GM18909 (cell line): ENCODE results near the gene OGDHL.

Experiments
- ATAC-seq: cut with Tn5 transposase; IDR thresholded peaks from one replicate; pipeline ENCODE4 v1.9.1; 2021; ENCODE audit warnings: mild to moderate bottlenecking; ENCODE audit not compliant: unreplicated experiment, poor library complexity

Gene OGDHL

GRCh38 chr10:49696311-49696710, 65.8 kb downstream of the OGDHL start:
- ATAC-seq, result no peak

- ATAC-seq, result no peak
Observed at GRCh38 chr10:49694466-49694865, 67.7 kb downstream of the OGDHL start.

- ATAC-seq, result no peak
Observed at GRCh38 chr10:49691588-49691987, 70.5 kb downstream of the OGDHL start.

DNA sequence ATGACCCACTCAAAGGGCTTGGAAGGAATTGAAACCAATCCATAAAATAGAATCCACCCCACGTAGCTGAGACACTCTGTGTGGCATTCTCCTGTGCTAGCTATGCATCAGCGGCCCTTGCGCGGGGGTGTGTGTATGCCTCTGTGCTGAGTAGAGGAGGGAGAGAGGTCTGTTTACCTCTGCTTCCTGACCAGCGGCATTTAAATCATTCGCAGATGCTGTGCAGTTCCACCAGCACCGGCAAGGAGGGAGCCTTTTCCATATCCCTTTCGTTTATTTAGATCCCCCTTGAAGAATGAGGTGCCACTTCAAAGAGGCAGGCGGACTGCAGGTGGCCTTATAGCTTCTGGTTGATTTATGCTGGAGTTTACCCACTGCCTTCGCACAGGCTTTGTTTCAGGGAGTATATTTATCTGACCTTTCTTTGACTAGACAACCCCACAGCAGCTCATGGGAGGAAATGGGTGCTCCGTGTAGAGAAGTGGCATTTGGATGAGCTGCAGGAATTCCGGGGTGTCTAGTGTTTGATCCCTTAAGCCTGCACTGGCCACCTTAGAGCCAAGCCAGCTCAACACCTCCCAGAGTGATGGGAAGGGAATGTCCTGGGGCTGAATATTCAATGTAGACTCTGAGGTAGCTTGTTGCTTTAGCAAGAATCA, 71.3 kb downstream of the OGDHL start:
- no peak for ATAC-seq

DNA sequence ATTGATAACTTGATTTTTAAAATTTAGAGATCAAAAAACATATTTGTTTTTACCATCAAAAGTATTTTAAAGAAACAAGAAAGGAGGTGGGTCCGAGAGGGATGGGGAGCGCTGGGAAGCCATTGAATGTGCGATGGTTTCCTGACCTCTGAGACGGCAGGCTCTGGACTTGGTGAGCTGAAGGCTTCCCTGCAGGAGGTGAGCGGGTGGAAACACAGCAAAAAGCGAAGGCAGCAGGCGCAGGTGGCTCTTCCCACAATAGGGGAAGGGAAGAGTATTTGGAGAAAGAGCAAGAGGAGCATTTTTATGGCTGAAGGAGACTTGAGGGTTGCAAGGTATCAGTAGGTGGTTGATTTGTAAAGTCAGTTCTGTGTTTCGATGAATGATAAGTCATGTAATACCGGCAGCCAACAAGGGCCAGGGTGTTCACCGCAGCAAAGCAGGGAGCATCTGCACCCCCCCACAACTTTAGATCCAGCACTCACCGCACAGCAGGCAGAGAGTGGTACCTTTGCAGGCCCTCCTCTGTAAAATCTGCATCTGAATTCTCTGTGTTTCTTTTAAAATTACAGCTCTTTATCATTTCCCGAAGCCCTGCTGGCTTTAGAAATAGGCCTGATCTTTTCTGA, 72.1 kb downstream of the OGDHL start:
- no peak for ATAC-seq

GRCh38 chr10:49688920-49689319, 73.2 kb downstream of the OGDHL start:
- ATAC-seq, result no peak

DNA sequence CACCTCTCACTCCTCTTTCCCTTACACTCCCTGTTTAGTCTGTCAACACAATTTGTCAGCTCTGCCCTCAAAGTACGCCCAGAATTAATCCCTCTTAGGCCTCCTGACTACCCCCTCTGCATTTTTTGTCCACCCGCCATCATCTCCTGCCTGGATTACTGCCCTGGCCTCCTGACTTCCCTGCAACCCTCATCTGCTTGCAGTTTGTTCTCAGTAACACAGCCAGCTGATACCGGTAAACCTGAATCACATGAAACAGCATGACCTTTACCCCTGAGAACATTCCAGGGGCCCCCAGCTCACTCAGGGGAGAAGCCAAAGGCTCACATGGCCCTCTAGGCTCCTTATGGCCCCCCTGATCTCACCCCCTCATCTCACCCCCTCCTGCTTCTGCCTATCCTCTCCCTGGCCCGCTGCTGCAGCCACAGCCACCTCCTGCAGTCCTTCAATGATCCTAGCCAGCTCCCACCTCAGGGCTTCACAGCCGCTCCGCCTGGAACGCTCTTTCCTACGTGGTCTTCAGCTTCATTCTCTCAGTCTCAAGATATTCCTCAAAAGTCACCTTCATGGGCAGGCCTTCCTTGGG, 73.8 kb downstream of the OGDHL start:
- ATAC-seq, result no peak

DNA sequence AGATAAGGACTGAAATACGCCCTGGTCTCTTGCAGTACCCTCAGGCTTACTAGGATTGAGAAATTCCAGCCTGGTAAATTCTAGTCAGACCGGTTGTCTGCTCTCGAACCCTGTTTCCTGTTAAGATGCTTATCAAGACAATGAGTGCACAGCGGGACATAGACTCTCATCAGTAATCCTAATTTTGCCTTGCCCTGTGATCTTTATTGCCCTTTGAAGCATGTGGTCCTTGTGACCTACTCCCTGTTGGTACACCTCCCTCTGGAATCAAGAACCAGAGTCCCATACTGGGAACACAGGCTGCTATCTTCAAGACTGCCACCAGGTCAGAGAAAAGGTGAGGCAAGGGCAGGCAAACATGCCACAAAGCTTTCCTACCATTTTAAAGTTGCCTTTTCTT, 75.5 kb downstream of the OGDHL start:
- no peak for ATAC-seq
